HCT116 (cell line): ENCODE data around the gene TMPO. TPM values are rescaled to one million over a fixed set of nuclear protein-coding genes. Genes with fewer than 3 reads are reported as not detected.

Source experiments
- ATAC-seq: fragments of 200-7000 bp; cut with Tn5 transposase; 2 replicates; pipeline ENCODE4 v1.9.1; 2020; ENCODE audit warnings: mild to moderate bottlenecking, moderate library complexity
- BruUV-seq: library from RNA; stranded (reverse); fragments of 400-500 nt; replicated peaks from 2 replicates; lab custom pipeline; 2021; lab: Mats Ljungman, UMichigan
- CTCF ChIA-PET: fragments of 300-600 bp; sonication (Branson Sonifier 250); formaldehyde crosslinking; loops from one replicate; lab custom pipeline; 2021; ENCODE audit warnings: antibody characterized with exemption; lab: Charles Lee
- POLR2A ChIA-PET: fragments of 300-600, 350-600 bp; sonication (Branson Sonifier 250); formaldehyde crosslinking; loops from one replicate; lab custom pipeline; 2021; ENCODE audit warnings: antibody characterized with exemption; lab: Charles Lee
- RAD21 ChIA-PET, 2 experiments: fragments of 300-600 bp; sonication (Branson Sonifier 250); formaldehyde crosslinking; loops; one replicate each; lab custom pipeline; 2023; ENCODE audit warnings: low total read pairs in 2 of 2; ENCODE audit not compliant: uncharacterized antibody in 2 of 2, unreplicated experiment in 2 of 2, low non-redundant PET in 1 of 2; lab: Charles Lee
- DNase-seq: peaks from one replicate; pipeline ENCODE4 v3.0.0-alpha.2; 2010; ENCODE audit warnings: low read depth, low spot score
- H2AFZ ChIP-seq: fragments of 200-600 bp; shearing (Covaris generic), sonication (generic); 2 replicates; pipeline ENCODE4 v1.6.1; 2017; ENCODE audit warnings: low read depth, mixed run types, mixed read lengths, antibody characterized with exemption, low read length; ENCODE audit not compliant: poor library complexity, severe bottlenecking
- H3K27ac ChIP-seq: 2 replicates; pipeline ENCODE4 v1.5.1; 2012; ENCODE audit warnings: low read depth, low read length
- H3K27me3 ChIP-seq: fragments of 200-600 bp; sonication (generic); 2 replicates; pipeline ENCODE4 v1.6.1; 2016; ENCODE audit warnings: mixed run types, low read length, mixed read lengths; ENCODE audit not compliant: insufficient read depth
- H3K36me3 ChIP-seq, 2 experiments: fragments of 200-500 bp in 1 of 2; fragments of 200-600 bp in 1 of 2; sonication (Bioruptor generic) in 1 of 2; sonication (generic) in 1 of 2; 2 replicates each; pipeline versions ENCODE4 v1.5.1 to v1.6.1; 2014 to 2016; ENCODE audit warnings: low read length in 2 of 2, inconsistent platforms in 1 of 2, mixed read lengths in 1 of 2, mixed run types in 1 of 2; ENCODE audit not compliant: insufficient read depth in 2 of 2, control insufficient read depth in 1 of 2
- H3K4me1 ChIP-seq, 2 experiments: fragments of 200-600 bp in 1 of 2; sonication (generic) in 1 of 2; 2 replicates each; pipeline versions ENCODE4 v1.5.1 to v1.6.1; 2012 to 2017; ENCODE audit warnings: low read length in 2 of 2, inconsistent platforms in 1 of 2, mild to moderate bottlenecking in 1 of 2, mixed read lengths in 1 of 2, mixed run types in 1 of 2, moderate library complexity in 1 of 2; ENCODE audit not compliant: insufficient read depth in 2 of 2, control insufficient read depth in 1 of 2
- H3K4me2 ChIP-seq: fragments of 200-600 bp; sonication (generic); 2 replicates; pipeline ENCODE4 v1.6.1; 2017; ENCODE audit warnings: mixed run types, low read length, mixed read lengths
- H3K4me3 ChIP-seq, 2 experiments: fragments of 200-600 bp in 1 of 2; sonication (generic) in 1 of 2; replicated peaks in 1 of 2; 2 replicates each; pipeline ENCODE4 v1.5.1; 2011 to 2016; ENCODE audit warnings: low read length in 2 of 2, control low read depth in 1 of 2, low read depth in 1 of 2, mild to moderate bottlenecking in 1 of 2, mixed read lengths in 1 of 2, mixed run types in 1 of 2
- H3K79me2 ChIP-seq: fragments of 200-600 bp; sonication (generic); 2 replicates; pipeline ENCODE4 v1.6.1; 2017; ENCODE audit warnings: mild to moderate bottlenecking, mixed run types, low read length, moderate library complexity, mixed read lengths; ENCODE audit not compliant: insufficient read depth
- H3K9ac ChIP-seq: fragments of 200-600 bp; sonication (generic); 2 replicates; pipeline ENCODE4 v1.6.1; 2016; ENCODE audit warnings: low read length, mixed read lengths
- H3K9me2 ChIP-seq: fragments of 200-600 bp; sonication (generic), shearing (Covaris generic); 2 replicates; pipeline ENCODE4 v1.6.1; 2017; ENCODE audit warnings: mixed run types, mild to moderate bottlenecking, moderate library complexity; ENCODE audit not compliant: insufficient read depth
- H3K9me3 ChIP-seq, 2 experiments: fragments of 200-500 bp in 1 of 2; fragments of 200-600 bp in 1 of 2; sonication (Bioruptor generic) in 1 of 2; sonication (generic) in 1 of 2; 2 replicates each; pipeline ENCODE4 v1.6.1; 2014 to 2017; ENCODE audit warnings: low read length in 2 of 2, mixed read lengths in 2 of 2, inconsistent platforms in 1 of 2, low read depth in 1 of 2, mild to moderate bottlenecking in 1 of 2, mixed run types in 1 of 2, moderate library complexity in 1 of 2; ENCODE audit not compliant: control insufficient read depth in 1 of 2, insufficient read depth in 1 of 2
- H4K20me1 ChIP-seq: fragments of 200-600 bp; sonication (generic), shearing (Covaris generic); 2 replicates; pipeline ENCODE4 v1.6.1; 2017; ENCODE audit warnings: mixed run types, mild to moderate bottlenecking, moderate library complexity; ENCODE audit not compliant: insufficient read depth
- CBX3 ChIP-seq: IDR thresholded peaks from 2 replicates; pipeline ENCODE4 v1.6.1; 2012; ENCODE audit warnings: low read depth
- EZH2phosphoT487 ChIP-seq: fragments of 200-600 bp; IDR thresholded peaks from 2 replicates; pipeline ENCODE4 v1.6.1; 2018; ENCODE audit warnings: antibody characterized with exemption, borderline replicate concordance
- POLR2A ChIP-seq: IDR thresholded peaks from 2 replicates; pipeline ENCODE4 v1.7.0; 2011; ENCODE audit warnings: borderline replicate concordance; ENCODE audit not compliant: insufficient read depth, insufficient read length; ENCODE audit errors: extremely low read depth
- POLR2AphosphoS5 ChIP-seq: IDR thresholded peaks from 2 replicates; pipeline ENCODE4 v1.6.1; 2011; ENCODE audit warnings: mild to moderate bottlenecking, low read depth, low read length, moderate library complexity
- RAD21 ChIP-seq: IDR thresholded peaks from 2 replicates; pipeline ENCODE4 v1.6.1; 2012; ENCODE audit warnings: low read depth, mild to moderate bottlenecking
- TCF7L2 ChIP-seq: IDR thresholded peaks from 2 replicates; pipeline ENCODE4 v1.7.0; 2011; ENCODE audit warnings: borderline replicate concordance, inconsistent platforms; ENCODE audit not compliant: insufficient read depth, insufficient read length; ENCODE audit errors: extremely low read depth
- YY1 ChIP-seq: IDR thresholded peaks from 2 replicates; pipeline ENCODE4 v1.6.1; 2011; ENCODE audit warnings: low read length, low read depth, moderate library complexity, mild to moderate bottlenecking; ENCODE audit not compliant: insufficient replicate concordance; ENCODE audit errors: extremely low read depth
- ZFX ChIP-seq: fragments of 450-650 bp; IDR thresholded peaks from 2 replicates; pipeline ENCODE4 v1.6.1; 2017
- intact Hi-C: fragments of 100-400 bp; cut with micrococcal nuclease; formaldehyde crosslinking; loops from 2 replicates; pipeline ENCODE4 v1.10.0; 2022
- total RNA-seq: library from RNA; stranded (reverse); gene quantifications from one replicate; pipeline ENCODE4 v1.2.1, GENCODE V29; 2021; ENCODE audit not compliant: unreplicated experiment
- TF ChIP-seq, protein P1 (sequence below): IDR thresholded peaks from 2 replicates; pipeline ENCODE4 v1.6.1; 2012
- TF ChIP-seq, protein P2 (sequence below): IDR thresholded peaks from 2 replicates; pipeline ENCODE4 v1.6.1; 2012; ENCODE audit warnings: low read depth

The TMPO gene
- total RNA-seq, 1 experiment from 2014 or later, result 207 TPM

DNA sequence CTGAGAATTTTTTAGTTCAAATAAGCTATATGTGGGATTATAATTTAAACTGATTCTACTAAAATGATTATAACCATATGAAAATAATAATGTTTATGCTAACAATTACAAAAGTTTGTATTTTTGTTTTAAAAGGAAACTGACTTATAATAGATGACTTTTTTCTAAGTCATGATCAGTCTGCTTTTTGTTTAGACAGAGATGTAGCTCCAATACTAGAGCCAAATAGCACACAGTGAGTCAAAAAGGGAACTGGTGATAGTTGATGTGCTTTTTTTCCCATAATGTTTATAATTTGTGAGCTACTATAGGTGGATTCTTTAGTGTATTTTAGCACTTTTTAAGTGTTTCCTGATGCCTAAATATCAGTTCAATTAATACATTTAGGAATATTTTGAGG is 28.3 kb downstream of the TMPO start:
- Histone ChIP-seq H2AFZ (no peak overlapping the region), H3K27ac (no peak overlapping the region), H3K4me2 (no peak overlapping the region), H3K9me2 (no peaks in the 10 kb centered on the region), H3K9me3 (no peaks in the 10 kb centered on the region), H3K36me3 (peaks cover 45 to 58% of the 10 kb centered on the region in 2 experiments), H3K27me3 (no peaks in the 10 kb centered on the region), H3K79me2 (peaks cover 71% of the 10 kb centered on the region), H3K4me3 (no peak overlapping the region), H4K20me1 (peaks cover 14% of the 10 kb centered on the region; the same call in 1 of the 2 replicates), H3K9ac (no peak overlapping the region), H3K4me1 (no peaks in the 10 kb centered on the region)
- ChIA-PET RAD21 (no interaction called here), CTCF (interaction anchor here (1.0 to 1.6 kb wide), 3 partner anchors 11 to 28 kb away, joined by 3 to 10 read pairs (median 6); no protein-coding TSS in a partner anchor), POLR2A (no interaction called here)
- no peak for TF ChIP-seq EZH2phosphoT487
- TF ChIP-seq TCF7L2, result no peak
- no peak for TF ChIP-seq ZFX
- TF ChIP-seq POLR2A, result no peak
- TF ChIP-seq RAD21, result no peak
- TF ChIP-seq, protein P1, sequence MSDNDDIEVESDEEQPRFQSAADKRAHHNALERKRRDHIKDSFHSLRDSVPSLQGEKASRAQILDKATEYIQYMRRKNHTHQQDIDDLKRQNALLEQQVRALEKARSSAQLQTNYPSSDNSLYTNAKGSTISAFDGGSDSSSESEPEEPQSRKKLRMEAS, result no peak
- TF ChIP-seq YY1, result no peak
- TF ChIP-seq, protein P2, sequence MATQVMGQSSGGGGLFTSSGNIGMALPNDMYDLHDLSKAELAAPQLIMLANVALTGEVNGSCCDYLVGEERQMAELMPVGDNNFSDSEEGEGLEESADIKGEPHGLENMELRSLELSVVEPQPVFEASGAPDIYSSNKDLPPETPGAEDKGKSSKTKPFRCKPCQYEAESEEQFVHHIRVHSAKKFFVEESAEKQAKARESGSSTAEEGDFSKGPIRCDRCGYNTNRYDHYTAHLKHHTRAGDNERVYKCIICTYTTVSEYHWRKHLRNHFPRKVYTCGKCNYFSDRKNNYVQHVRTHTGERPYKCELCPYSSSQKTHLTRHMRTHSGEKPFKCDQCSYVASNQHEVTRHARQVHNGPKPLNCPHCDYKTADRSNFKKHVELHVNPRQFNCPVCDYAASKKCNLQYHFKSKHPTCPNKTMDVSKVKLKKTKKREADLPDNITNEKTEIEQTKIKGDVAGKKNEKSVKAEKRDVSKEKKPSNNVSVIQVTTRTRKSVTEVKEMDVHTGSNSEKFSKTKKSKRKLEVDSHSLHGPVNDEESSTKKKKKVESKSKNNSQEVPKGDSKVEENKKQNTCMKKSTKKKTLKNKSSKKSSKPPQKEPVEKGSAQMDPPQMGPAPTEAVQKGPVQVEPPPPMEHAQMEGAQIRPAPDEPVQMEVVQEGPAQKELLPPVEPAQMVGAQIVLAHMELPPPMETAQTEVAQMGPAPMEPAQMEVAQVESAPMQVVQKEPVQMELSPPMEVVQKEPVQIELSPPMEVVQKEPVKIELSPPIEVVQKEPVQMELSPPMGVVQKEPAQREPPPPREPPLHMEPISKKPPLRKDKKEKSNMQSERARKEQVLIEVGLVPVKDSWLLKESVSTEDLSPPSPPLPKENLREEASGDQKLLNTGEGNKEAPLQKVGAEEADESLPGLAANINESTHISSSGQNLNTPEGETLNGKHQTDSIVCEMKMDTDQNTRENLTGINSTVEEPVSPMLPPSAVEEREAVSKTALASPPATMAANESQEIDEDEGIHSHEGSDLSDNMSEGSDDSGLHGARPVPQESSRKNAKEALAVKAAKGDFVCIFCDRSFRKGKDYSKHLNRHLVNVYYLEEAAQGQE, result no peak
- no peak for TF ChIP-seq POLR2AphosphoS5
- no peak for TF ChIP-seq CBX3
- DNase-seq, result no peak
- intact Hi-C loops, result no loop called here
- ATAC-seq, result no peak
- no TSS peak for BruUV-seq
